Type B pancreatic cell (in vitro differentiated cells): ENCODE data around the gene PGK1. TPM values are rescaled to one million over a fixed set of nuclear protein-coding genes. Genes with fewer than 3 reads are reported as not detected.
"Not testable (repeated sequence)": the region's sequence is repeated elsewhere in the genome, so short reads cannot be mapped to it uniquely, and the experiment has no call there.

ENCODE experiments used
- DNase-seq: peaks from one replicate; pipeline ENCODE4 v3.0.0; 2021; ENCODE audit warnings: mixed read lengths; ENCODE audit not compliant: unreplicated experiment; ENCODE audit errors: extremely low spot score
- H3K27ac Mint-ChIP-seq: 2 replicates; pipeline ENCODE4 v1.8.0; 2021; ENCODE audit warnings: mild to moderate bottlenecking, mixed read lengths
- H3K27me3 Mint-ChIP-seq: 2 replicates; pipeline ENCODE4 v1.8.0; 2021; ENCODE audit warnings: mixed read lengths
- H3K36me3 Mint-ChIP-seq: 2 replicates; pipeline ENCODE4 v1.8.0; 2021; ENCODE audit warnings: mixed read lengths
- H3K4me1 Mint-ChIP-seq: one replicate; pipeline ENCODE4 v1.8.0; 2021; ENCODE audit warnings: mixed read lengths; ENCODE audit not compliant: unreplicated experiment
- H3K4me3 Mint-ChIP-seq: 2 replicates; pipeline ENCODE4 v1.8.0; 2021; ENCODE audit warnings: mild to moderate bottlenecking, mixed read lengths
- H3K9me3 Mint-ChIP-seq: 2 replicates; pipeline ENCODE4 v1.8.0; 2021; ENCODE audit warnings: mixed read lengths
- CTCF ChIP-seq: fragments of 200-600 bp; sonication (generic); conservative IDR thresholded peaks from 2 replicates; pipeline ENCODE4 v1.5.0; 2021; ENCODE audit warnings: antibody characterized with exemption, mild to moderate bottlenecking
- long read RNA-seq: library from polyadenylated mRNA; unstranded; transcript quantifications from one replicate; pipeline ENCODE4 v2.0.0, GENCODE V29; 2020
- total RNA-seq: library from RNA; stranded (reverse); gene quantifications from 2 replicates; pipeline ENCODE4 v1.2.1, GENCODE V29; 2021; ENCODE audit warnings: low replicate concordance

Gene PGK1
- 203 and 228 TPM in 2 replicates for total RNA-seq
- long read RNA-seq, full-length matches to known transcripts = 2,727 of 2,792 reads
- long read RNA-seq, partial matches to known transcripts = 20 of 2,792 reads
- long read RNA-seq, other reads (novel, unspliced or antisense) = 45 of 2,792 reads

- no peak for TF ChIP-seq CTCF
- Mint-ChIP-seq H3K4me1 (peaks cover 24% of the 10 kb centered on the region), H3K36me3 (peaks cover 4% of the 10 kb centered on the region), H3K27me3 (no peaks in the 10 kb centered on the region), H3K4me3 (peak within 1 kb of the TSS; percentile 88), H3K27ac (peak within 1 kb of the TSS; percentile 88), H3K9me3 (peaks cover 8% of the 10 kb centered on the region)
- DNase-seq = peak; percentile 91
Observed at GRCh38 chrX:78103623-78104446, at the start of gene PGK1. TSS of gene PGK1 (plus strand) at chrX:78104248. CDS start at chrX:78104341, 93 bp downstream.

- Mint-ChIP-seq H3K27ac (no peak overlapping the region), H3K4me3 (no peak overlapping the region), H3K4me1 (no peaks in the 10 kb centered on the region), H3K36me3 (no peaks in the 10 kb centered on the region), H3K27me3 (no peaks in the 10 kb centered on the region), H3K9me3 (peaks cover 5% of the 10 kb centered on the region)
- TF ChIP-seq CTCF = no peak
- no peak for DNase-seq
Observed at GRCh38 chrX:78063687-78064086, 40.4 kb upstream of the PGK1 start.

- H3K27me3 Mint-ChIP-seq = no peaks in the 10 kb centered on the region
- no peaks in the 10 kb centered on the region for H3K36me3 Mint-ChIP-seq
- DNase-seq = no peak
- no peak overlapping the region for H3K4me3 Mint-ChIP-seq
- H3K4me1 Mint-ChIP-seq = no peaks in the 10 kb centered on the region
- TF ChIP-seq CTCF = no peak
- no peak overlapping the region for H3K27ac Mint-ChIP-seq
- H3K9me3 Mint-ChIP-seq = peaks cover 5% of the 10 kb centered on the region
Observed at GRCh38 chrX:78064152-78064551, 39.9 kb upstream of the PGK1 start.

GRCh38 chrX:78064698-78065601 is 39.1 kb upstream of the PGK1 start:
- H3K36me3 Mint-ChIP-seq, H3K27ac Mint-ChIP-seq, H3K4me3 Mint-ChIP-seq, H3K4me1 Mint-ChIP-seq, H3K9me3 Mint-ChIP-seq, DNase-seq, H3K27me3 Mint-ChIP-seq: not testable (repeated sequence)

GRCh38 chrX:78066110-78066509 is 37.9 kb upstream of the PGK1 start:
- Mint-ChIP-seq H3K4me1 (no peaks in the 10 kb centered on the region), H3K9me3 (peaks cover 5% of the 10 kb centered on the region), H3K36me3 (no peaks in the 10 kb centered on the region), H3K4me3 (no peak overlapping the region), H3K27me3 (no peaks in the 10 kb centered on the region), H3K27ac (no peak overlapping the region)
- TF ChIP-seq CTCF = no peak
- DNase-seq = no peak
